HepG2 (cell line): Measurements from ENCODE around the gene EPPIN. TPM values are rescaled to one million over a fixed set of nuclear protein-coding genes. Genes with fewer than 3 reads are reported as not detected.

Experiments used
- ATAC-seq: fragments of 200-7000 bp; cut with Tn5 transposase; 3 replicates; pipeline ENCODE4 v1.9.1; 2020; ENCODE audit warnings: mild to moderate bottlenecking, moderate library complexity
- BruUV-seq: library from RNA; stranded (reverse); fragments of 400-500 nt; replicated peaks from 2 replicates; lab custom pipeline; 2021; lab: Mats Ljungman, UMichigan
- CTCF ChIA-PET: fragments of 300-600 bp; formaldehyde crosslinking; extraction: SDS; loops from one replicate; lab custom pipeline; 2021; ENCODE audit warnings: low total read pairs, inconsistent platforms, low intra/inter-chr PET ratio; lab: Yijun Ruan, JAX
- POLR2A ChIA-PET: fragments of 350-600 bp; sonication (Branson Sonifier 250); formaldehyde crosslinking; loops from one replicate; lab custom pipeline; 2020; ENCODE audit warnings: antibody characterized with exemption, inconsistent platforms; lab: Yijun Ruan, JAX
- DNase-seq: peaks from one replicate; pipeline ENCODE4 v3.0.0-alpha.2; 2015; ENCODE audit warnings: low spot score
- FAIRE-seq: peaks from 3 replicates; lab custom pipeline; 2011; peaks lifted over from hg19 to GRCh38; lab: Jason Lieb, UNC
- H2AFZ ChIP-seq: one replicate; pipeline ENCODE4 v1.6.1; 2011; ENCODE audit warnings: low read length, inconsistent platforms
- H3K27ac ChIP-seq: fragments of 300-600 bp; 3 replicates; pipeline ENCODE4 v1.8.0; 2011; ENCODE audit warnings: mixed run types, mild to moderate bottlenecking, mixed read lengths, low read length, inconsistent platforms; ENCODE audit not compliant: insufficient read depth; ENCODE audit errors: extremely low read length
- H3K27me3 ChIP-seq, 2 experiments: fragments of 200-600 bp in 1 of 2; 2 replicates in 1 of 2; 3 replicates in 1 of 2; pipeline versions ENCODE4 v1.6.0 to v1.8.0; 2011; ENCODE audit warnings: low read length in 2 of 2, mild to moderate bottlenecking in 2 of 2, moderate library complexity in 2 of 2, inconsistent platforms in 1 of 2; ENCODE audit not compliant: insufficient read depth in 2 of 2, control insufficient read depth in 1 of 2
- H3K36me3 ChIP-seq, 2 experiments: fragments of 200-600 bp in 1 of 2; replicated peaks in 1 of 2; 2 replicates in 1 of 2; 3 replicates in 1 of 2; pipeline versions ENCODE4 v1.5.1 to v1.8.0; 2011; ENCODE audit warnings: low read length in 2 of 2, inconsistent platforms in 1 of 2; ENCODE audit not compliant: insufficient read depth in 2 of 2, control insufficient read depth in 1 of 2
- H3K4me1 ChIP-seq: 2 replicates; pipeline ENCODE4 v1.5.1; 2012; ENCODE audit warnings: low read length, inconsistent platforms; ENCODE audit not compliant: insufficient read depth
- H3K4me2 ChIP-seq: 2 replicates; pipeline ENCODE4 v1.6.0; 2011; ENCODE audit warnings: low read depth, low read length, inconsistent platforms
- H3K4me3 ChIP-seq, 3 experiments: fragments of 200-600 bp in 1 of 3; sonication (generic), shearing (Covaris generic) in 1 of 3; replicated peaks in 1 of 3; 2 replicates each; pipeline ENCODE4 v1.5.1; 2011 to 2016; ENCODE audit warnings: low read length in 3 of 3, inconsistent platforms in 2 of 3, low read depth in 2 of 3, mild to moderate bottlenecking in 2 of 3, control low read depth in 1 of 3, mixed read lengths in 1 of 3; ENCODE audit not compliant: insufficient read depth in 1 of 3
- H3K79me2 ChIP-seq: one replicate; pipeline ENCODE4 v1.6.1; 2011; ENCODE audit warnings: low read length, inconsistent platforms; ENCODE audit not compliant: insufficient read depth
- H3K9ac ChIP-seq: 2 replicates; pipeline ENCODE4 v1.6.0; 2011; ENCODE audit warnings: mild to moderate bottlenecking, low read depth, low read length, inconsistent platforms; ENCODE audit not compliant: insufficient read depth
- H3K9me3 ChIP-seq: 2 replicates; pipeline ENCODE4 v1.5.1; 2012; ENCODE audit warnings: mild to moderate bottlenecking, low read length
- H4K20me1 ChIP-seq: 2 replicates; pipeline ENCODE4 v1.6.0; 2011; ENCODE audit warnings: inconsistent platforms, mild to moderate bottlenecking, low read length, moderate library complexity; ENCODE audit not compliant: insufficient read depth
- BCL3 ChIP-seq: sonication (generic); formaldehyde crosslinking; IDR thresholded peaks from 2 replicates; pipeline ENCODE4 v1.5.1; 2020; ENCODE audit warnings: mild to moderate bottlenecking, missing genetic modification reagents, moderate library complexity
- DR1 ChIP-seq: sonication (generic); formaldehyde crosslinking; IDR thresholded peaks from 2 replicates; pipeline ENCODE4 v1.8.0; 2021; ENCODE audit warnings: mild to moderate bottlenecking, missing genetic modification reagents, inconsistent platforms
- ELF1 ChIP-seq: sonication (generic); formaldehyde crosslinking; IDR thresholded peaks from 2 replicates; pipeline ENCODE4 v1.4.0; 2020; ENCODE audit warnings: missing genetic modification reagents
- GABPA ChIP-seq, 2 experiments: IDR thresholded peaks; 2 replicates each; pipeline ENCODE4 v1.6.1; 2011 to 2016; ENCODE audit warnings: low read depth in 2 of 2, low read length in 1 of 2, missing biosample characterization in 1 of 2, missing genetic modification characterization in 1 of 2
- GPN1 ChIP-seq: sonication (generic); formaldehyde crosslinking; IDR thresholded peaks from 2 replicates; pipeline ENCODE4 v1.5.1; 2020; ENCODE audit warnings: missing genetic modification reagents, borderline replicate concordance
- MLLT10 ChIP-seq: sonication (generic); formaldehyde crosslinking; IDR thresholded peaks from 2 replicates; pipeline ENCODE4 v1.4.0; 2020; ENCODE audit warnings: missing genetic modification reagents
- RBM39 ChIP-seq: fragments of 200-400 bp; formaldehyde crosslinking; IDR thresholded peaks from one replicate; pipeline ENCODE4 v1.6.1; 2018; ENCODE audit warnings: antibody characterized with exemption, mild to moderate bottlenecking, low read depth, low read length; ENCODE audit not compliant: poor library complexity, severe bottlenecking
- TEAD2 ChIP-seq: sonication (generic); formaldehyde crosslinking; IDR thresholded peaks from 2 replicates; pipeline ENCODE4 v1.9.0; 2021; ENCODE audit warnings: missing genetic modification reagents
- ZNF382 ChIP-seq: sonication (generic); formaldehyde crosslinking; IDR thresholded peaks from 2 replicates; pipeline ENCODE4 v1.5.0; 2020; ENCODE audit warnings: missing genetic modification reagents, mild to moderate bottlenecking, borderline replicate concordance
- ZNF414 ChIP-seq: sonication (generic); formaldehyde crosslinking; IDR thresholded peaks from 2 replicates; pipeline ENCODE4 v1.5.0; 2020; ENCODE audit warnings: missing genetic modification reagents
- ZNF430 ChIP-seq: sonication (generic); formaldehyde crosslinking; IDR thresholded peaks from 2 replicates; pipeline ENCODE4 v1.9.0; 2021; ENCODE audit warnings: mild to moderate bottlenecking, missing genetic modification reagents
- WGBS: methylation state at CpG from one replicate; pipeline ENCODE4 v1.1.6; 2017; ENCODE audit warnings: low lambda C conversion rate; 5-methylcytosine and 5-hydroxymethylcytosine counted together
- in situ Hi-C: cut with HindIII; loops from 2 replicates; pipeline ENCODE4 v1.10.0; 2017; ENCODE audit warnings: low pct_unique_long_range_greater_than_20kb; ENCODE audit not compliant: extremely low pct_ligation_motif_present
- intact Hi-C: fragments of 100-400 bp; cut with micrococcal nuclease; formaldehyde crosslinking; loops from one replicate; pipeline ENCODE4 v1.10.0; 2022; ENCODE audit not compliant: unreplicated experiment
- polyA plus RNA-seq, 8 experiments: library from polyadenylated mRNA; depleted of rRNA in 3 of 8; stranded (reverse) in 7 of 8; unstranded in 1 of 8; fragments of >200 nt; fragmentation: Illumina TruSeq in 4 of 8; extraction: Trizol in 4 of 8; gene quantifications; 2 replicates each; pipeline versions ENCODE4 v1.2.1 to v1.2.3, GENCODE V29; 2011 to 2016; ENCODE audit warnings: low read depth in 4 of 8, missing spikeins in 1 of 8, mixed read lengths in 1 of 8; ENCODE audit not compliant: insufficient read depth in 1 of 8
- total RNA-seq, 5 experiments: library from RNA; depleted of rRNA; stranded (reverse); fragments of >200 nt; fragmentation: Illumina TruSeq; extraction: Trizol; gene quantifications; 2 replicates each; pipeline ENCODE4 v1.2.3, GENCODE V29; 2016; ENCODE audit warnings: low read depth in 1 of 5
- TF ChIP-seq, protein P1 (sequence below): IDR thresholded peaks from 2 replicates; pipeline ENCODE4 v1.6.1; 2016; ENCODE audit warnings: low read depth, control low read depth
- TF ChIP-seq, protein P2 (sequence below): IDR thresholded peaks from 2 replicates; pipeline ENCODE4 v1.6.1; 2016; ENCODE audit warnings: missing biosample characterization, missing genetic modification reagents, low read depth
- TF ChIP-seq, protein P3 (sequence below): sonication (generic); formaldehyde crosslinking; IDR thresholded peaks from 2 replicates; pipeline ENCODE4 v1.4.0; 2020; ENCODE audit warnings: missing genetic modification reagents, mild to moderate bottlenecking, borderline replicate concordance

Gene EPPIN
- total and polyA plus RNA-seq, 2 of the 13 experiments (the other 11 are each of a cell fraction or from before 2014, with no cell fraction given): not detected

DNA sequence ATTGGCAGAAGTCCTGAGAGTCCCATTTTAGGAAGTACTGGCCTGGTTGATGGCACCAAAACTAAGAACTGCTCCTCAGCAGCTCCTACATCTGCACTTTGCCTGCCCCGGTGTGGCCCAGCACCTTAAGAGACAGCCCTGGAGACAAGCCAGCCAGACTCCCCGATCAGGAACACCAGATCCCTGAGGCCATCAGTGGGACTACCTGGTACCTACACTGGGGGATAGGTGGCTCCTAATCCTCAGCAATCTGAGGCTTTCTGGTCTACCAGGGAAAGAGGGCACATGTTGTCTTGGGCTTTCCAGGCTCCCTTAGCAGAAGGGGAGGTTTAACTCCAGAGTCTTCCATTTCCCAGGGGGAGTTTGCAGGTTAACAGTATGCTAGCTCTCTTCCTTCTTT, 7.8 kb downstream of the EPPIN start, which contains the start of gene WFDC6:
TSS of gene WFDC6 (minus strand) at position 101 of the 400 bp plus-strand sequence. CDS start at position 26, 75 bp downstream.
- Histone ChIP-seq H3K79me2 (no peaks in the 10 kb centered on the region), H4K20me1 (no peaks in the 10 kb centered on the region), H2AFZ (no peak within 1 kb of the TSS), H3K9me3 (no peaks in the 10 kb centered on the region), H3K27ac (no peak within 1 kb of the TSS), H3K4me2 (no peak within 1 kb of the TSS), H3K4me1 (no peaks in the 10 kb centered on the region), H3K27me3 (peaks cover 0 to 13% of the 10 kb centered on the region in 2 experiments; a peak in 4 of 5 replicates), H3K4me3 (no peak within 1 kb of the TSS), H3K36me3 (no peaks in the 10 kb centered on the region), H3K9ac (no peak within 1 kb of the TSS)
- no peak for TF ChIP-seq TEAD2 (CRISPR knock-in tag)
- TF ChIP-seq ELF1 (CRISPR knock-in tag): no peak
- no peak for TF ChIP-seq ZNF414
- no peak for TF ChIP-seq DR1 (CRISPR knock-in tag)
- no peak for TF ChIP-seq ZNF382
- TF ChIP-seq GABPA (IDR thresholded peaks at IDR 0.05; ENCODE audit: low read depth, low read length): no peak
- no peak for TF ChIP-seq GABPA (CRISPR knock-in tag; IDR thresholded peaks at IDR 0.05; ENCODE audit: low read depth)
- TF ChIP-seq, protein P1, sequence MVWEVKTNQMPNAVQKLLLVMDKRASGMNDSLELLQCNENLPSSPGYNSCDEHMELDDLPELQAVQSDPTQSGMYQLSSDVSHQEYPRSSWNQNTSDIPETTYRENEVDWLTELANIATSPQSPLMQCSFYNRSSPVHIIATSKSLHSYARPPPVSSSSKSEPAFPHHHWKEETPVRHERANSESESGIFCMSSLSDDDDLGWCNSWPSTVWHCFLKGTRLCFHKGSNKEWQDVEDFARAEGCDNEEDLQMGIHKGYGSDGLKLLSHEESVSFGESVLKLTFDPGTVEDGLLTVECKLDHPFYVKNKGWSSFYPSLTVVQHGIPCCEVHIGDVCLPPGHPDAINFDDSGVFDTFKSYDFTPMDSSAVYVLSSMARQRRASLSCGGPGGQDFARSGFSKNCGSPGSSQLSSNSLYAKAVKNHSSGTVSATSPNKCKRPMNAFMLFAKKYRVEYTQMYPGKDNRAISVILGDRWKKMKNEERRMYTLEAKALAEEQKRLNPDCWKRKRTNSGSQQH: no peak
- TF ChIP-seq ZNF430: no peak
- TF ChIP-seq, protein P2, sequence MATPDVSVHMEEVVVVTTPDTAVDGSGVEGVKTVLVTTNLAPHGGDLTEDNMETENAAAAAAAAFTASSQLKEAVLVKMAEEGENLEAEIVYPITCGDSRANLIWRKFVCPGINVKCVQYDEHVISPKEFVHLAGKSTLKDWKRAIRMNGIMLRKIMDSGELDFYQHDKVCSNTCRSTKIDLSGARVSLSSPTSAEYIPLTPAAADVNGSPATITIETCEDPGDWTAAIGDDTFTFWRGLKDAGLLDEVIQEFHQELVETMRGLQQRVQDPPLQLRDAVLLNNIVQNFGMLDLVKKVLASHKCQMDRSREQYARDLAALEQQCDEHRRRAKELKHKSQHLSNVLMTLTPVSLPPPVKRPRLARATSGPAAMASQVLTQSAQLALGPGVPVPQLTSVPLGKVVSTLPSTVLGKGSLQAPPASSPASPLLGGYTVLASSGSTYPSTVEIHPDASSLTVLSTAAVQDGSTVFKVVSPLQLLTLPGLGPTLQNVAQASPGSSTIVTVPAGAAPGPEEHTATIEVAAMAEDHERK (CRISPR knock-in tag): no peak
- TF ChIP-seq, protein P3, sequence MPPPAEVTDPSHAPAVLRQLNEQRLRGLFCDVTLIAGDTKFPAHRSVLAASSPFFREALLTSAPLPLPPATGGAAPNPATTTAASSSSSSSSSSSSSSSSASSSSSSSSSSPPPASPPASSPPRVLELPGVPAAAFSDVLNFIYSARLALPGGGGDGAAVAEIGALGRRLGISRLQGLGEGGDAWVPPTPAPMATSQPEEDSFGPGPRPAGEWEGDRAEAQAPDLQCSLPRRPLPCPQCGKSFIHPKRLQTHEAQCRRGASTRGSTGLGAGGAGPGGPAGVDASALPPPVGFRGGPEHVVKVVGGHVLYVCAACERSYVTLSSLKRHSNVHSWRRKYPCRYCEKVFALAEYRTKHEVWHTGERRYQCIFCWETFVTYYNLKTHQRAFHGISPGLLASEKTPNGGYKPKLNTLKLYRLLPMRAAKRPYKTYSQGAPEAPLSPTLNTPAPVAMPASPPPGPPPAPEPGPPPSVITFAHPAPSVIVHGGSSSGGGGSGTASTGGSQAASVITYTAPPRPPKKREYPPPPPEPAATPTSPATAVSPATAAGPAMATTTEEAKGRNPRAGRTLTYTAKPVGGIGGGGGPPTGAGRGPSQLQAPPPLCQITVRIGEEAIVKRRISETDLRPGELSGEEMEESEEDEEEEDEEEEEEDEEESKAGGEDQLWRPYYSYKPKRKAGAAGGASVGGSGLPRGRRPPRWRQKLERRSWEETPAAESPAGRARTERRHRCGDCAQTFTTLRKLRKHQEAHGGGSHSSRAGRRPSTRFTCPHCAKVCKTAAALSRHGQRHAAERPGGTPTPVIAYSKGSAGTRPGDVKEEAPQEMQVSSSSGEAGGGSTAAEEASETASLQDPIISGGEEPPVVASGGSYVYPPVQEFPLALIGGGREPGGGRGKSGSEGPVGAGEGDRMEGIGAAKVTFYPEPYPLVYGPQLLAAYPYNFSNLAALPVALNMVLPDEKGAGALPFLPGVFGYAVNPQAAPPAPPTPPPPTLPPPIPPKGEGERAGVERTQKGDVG (CRISPR knock-in tag): no peak
- no peak for TF ChIP-seq GPN1
- no peak for TF ChIP-seq RBM39
- TF ChIP-seq BCL3 (CRISPR knock-in tag): no peak
- no peak for TF ChIP-seq MLLT10 (CRISPR knock-in tag)
- 21% methylated on average over 2 of the region's 2 CpGs for WGBS
- FAIRE-seq (no peak), DNase-seq (no peak), ATAC-seq (no peak)
- no TSS peak for BruUV-seq
- ChIA-PET POLR2A (no interaction called here), CTCF (no interaction called here)
- in situ Hi-C loops: no loop called here
- intact Hi-C loops: no loop called here
